Lung microvascular endothelial cell (primary cell): ENCODE measurements around the gene ACACB. TPM values are rescaled to one million over a fixed set of nuclear protein-coding genes. Genes with fewer than 3 reads are reported as not detected.
A peak's percentile ranks its signal among the peaks of the same experiment; 100 is the strongest.

ENCODE experiments used
- DNase-seq, 2 donors: peaks; one replicate each; pipeline versions ENCODE4 v3.0.0 to v3.0.0-alpha.2; 2010; ENCODE audit warnings: low read depth in 2 of 2
- total RNA-seq: library from RNA; depleted of rRNA; stranded (reverse); fragments of >200 nt; gene quantifications from 2 replicates; pipeline ENCODE4 v1.2.1, GENCODE V29; 2014

ACACB gene
- total RNA-seq, 1 donor from 2014 or later, result 3.4 TPM

DNA sequence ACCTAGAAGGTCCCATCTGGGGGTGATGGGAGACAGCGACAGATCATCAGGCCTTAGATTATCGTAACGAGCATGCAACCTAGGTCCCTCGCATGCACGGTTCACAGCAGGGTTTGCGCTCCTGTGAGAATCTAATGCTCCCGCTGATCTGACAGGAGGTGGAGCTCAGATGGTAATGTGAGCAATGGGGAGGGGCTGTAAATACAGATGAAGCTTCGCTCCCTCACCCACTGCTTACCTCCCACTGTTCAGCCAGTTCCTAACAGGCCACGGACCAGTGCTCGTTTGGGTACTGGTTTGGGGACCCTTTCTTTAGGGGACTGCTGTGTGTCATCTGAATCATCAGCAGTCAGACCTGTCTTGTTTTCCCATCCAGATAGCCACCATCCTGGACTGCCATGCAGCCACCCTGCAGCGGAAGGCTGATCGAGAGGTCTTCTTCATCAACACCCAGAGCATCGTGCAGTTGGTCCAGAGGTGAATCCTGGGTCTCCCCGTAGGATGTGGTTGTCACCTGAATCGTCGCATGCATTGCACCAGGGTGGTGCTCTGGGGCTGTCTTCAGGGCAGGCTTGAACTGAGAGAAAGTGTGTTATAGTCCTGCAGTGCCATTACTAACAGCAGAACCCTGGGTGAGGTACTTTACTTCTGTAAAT lies 96.2 kb downstream of the ACACB start:
- DNase-seq, result no peak

DNA sequence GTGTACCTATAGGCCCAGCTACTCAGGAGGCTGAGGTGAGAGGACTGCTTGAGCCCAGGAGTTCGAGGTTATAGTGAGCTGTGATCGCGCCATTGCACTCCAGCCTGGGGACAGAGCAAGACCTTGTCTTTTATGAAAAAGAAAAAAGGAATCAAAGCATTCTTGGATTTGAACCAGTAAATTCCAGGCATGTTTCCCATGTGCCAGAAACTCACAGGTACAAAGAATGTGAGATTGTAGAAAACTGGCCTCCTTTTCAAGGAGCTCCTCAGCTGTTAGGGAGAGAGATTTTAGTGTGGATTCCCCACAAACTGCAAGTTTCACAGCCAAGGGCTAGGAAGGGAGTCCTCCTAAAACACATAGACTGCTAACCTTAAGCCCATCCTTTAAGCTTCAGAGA lies 97.7 kb downstream of the ACACB start:
- DNase-seq, result no peak

DNA sequence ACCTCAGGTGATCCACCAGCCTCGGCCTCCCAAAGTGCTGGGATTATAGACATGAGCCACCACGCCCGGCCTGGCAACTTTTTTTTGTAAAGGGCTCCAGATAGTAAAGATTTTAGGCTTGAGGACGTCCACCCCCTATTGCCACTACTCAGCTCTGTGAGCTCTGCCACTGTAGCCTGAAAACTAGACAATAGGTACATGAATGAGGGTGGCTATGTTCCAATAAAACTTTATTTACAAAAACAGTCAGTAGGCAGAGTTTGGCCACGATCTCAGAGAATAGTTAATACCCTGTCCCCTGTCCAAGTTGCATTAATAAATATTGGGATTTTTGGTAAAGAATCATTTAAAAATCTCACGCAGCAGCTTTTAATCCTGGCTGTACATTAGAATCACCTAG lies 102.6 kb downstream of the ACACB start:
- DNase-seq, result no peak

DNA sequence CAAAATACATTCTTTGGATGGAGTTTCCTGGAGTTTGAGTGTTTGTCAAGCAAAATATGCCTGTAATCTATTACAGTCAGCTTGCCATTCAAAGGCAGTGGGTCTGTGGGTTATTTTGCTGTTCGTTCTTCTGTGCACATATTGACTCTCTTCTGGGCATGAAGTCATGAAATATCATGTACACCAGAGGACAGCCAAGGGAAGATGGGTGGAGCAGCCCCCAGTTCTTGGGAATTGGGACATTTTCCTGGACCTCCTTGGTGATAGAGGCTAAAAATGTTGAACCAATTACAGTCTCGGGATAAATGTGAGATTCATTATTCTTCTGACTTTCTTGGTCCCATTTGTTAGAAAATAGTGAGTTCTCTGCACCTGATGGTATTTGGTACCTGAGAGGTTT lies 103.6 kb downstream of the ACACB start:
- DNase-seq, result no peak

DNA sequence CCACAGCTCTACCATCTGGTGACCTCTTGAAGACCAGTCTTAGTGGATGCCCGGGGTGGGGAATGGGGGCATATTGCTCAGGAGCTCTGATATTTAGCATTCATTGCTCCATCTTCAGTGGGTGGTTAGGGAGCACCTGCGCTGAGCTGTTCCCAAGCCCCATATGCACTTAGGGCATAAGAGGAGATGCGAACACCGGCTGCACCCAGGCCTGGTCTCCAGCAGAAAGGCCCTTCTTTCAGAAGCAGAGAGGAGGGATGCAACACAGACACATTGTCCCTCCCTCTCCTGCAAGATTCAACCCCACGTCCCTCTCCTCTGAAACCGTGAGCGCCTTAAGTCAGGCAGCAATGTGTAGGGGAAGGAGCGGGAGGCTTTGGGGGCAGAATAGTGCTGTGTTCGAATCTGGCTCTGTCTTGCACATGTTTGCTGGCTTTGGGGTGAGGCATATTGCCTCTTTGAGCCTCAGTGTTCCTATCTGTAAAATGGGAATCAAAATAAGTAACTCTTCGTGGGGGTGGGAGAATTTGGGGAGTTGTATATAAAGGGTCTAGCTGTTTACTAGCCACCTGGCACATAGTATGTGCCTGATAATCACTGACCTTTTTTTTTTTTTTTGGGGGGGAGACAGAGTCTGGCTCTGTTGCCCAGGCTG lies 105.0 kb downstream of the ACACB start:
- DNase-seq, result no peak

DNA sequence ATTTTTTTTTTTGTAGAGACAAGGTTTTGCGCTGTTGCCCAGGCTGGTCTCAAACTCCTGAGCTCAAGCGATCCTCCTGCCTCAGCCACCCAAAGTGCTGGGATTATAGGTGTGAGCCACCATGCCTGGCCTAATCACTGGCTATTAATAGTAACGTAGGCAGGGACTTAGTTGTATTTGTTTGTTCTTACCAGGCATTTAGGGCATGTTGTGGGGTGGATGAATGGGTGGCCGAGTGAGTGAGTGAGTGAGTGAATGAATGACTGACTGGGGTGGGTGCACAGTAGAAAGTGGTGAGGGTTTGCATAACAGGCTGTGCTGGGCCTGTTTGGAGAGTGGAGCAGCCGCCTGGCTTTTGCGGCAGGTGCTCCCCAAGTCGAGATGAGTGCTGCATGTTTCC lies 105.7 kb downstream of the ACACB start:
- no peak for DNase-seq

DNA sequence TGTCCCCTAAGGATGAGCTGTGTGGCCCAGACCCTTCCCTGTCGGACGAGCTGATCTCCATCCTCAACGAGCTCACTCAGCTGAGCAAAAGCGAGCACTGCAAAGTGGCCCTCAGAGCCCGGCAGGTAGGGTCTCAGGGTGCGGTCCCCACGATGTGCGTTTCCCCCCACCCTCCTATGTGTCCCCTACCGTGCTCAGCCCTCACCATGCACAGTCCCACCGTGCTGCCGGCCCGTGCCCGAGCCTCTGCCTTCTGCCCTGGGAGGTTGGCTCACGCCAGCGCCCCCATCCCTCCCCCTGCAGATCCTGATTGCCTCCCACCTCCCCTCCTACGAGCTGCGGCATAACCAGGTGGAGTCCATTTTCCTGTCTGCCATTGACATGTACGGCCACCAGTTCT lies 106.1 kb downstream of the ACACB start:
- no peak for DNase-seq

DNA sequence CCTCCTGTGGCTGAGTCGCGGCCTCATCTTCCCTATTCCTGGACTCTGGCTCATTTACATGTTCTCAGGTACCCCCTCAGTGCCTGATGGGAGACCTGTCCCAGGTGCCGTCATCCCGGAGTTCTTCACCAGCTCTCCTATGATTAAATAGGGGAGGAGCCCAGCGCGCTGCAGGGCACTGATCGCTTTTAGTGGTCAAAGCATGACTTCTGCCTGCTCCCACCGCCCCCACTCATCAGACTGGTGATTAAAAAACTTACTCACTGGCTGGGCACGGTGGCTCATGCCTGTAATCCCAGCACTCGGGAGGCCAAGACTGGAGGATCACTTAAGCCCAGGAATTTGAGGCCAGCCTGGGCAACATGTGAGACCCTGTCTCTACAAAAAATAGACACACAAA lies 106.8 kb downstream of the ACACB start:
- no peak for DNase-seq

DNA sequence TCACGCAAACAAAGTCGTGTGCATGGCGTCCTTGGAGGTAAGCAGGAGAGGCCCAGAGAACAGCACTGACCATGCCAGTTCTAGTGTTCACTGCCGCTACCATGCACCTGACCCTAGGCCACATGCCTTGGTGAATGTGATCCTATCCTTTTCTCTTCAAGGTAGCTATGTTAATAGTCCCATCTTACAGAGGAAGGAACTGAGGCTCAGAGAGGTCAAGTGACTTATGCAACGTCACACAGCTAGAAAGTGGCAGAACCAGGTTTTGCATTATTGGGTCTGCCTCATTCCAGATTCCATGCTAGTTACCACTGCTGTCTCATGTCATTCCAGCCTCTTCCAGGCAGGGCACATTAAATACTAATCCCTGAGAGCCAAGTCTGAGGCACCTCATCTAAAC lies 107.5 kb downstream of the ACACB start:
- DNase-seq, result no peak

DNA sequence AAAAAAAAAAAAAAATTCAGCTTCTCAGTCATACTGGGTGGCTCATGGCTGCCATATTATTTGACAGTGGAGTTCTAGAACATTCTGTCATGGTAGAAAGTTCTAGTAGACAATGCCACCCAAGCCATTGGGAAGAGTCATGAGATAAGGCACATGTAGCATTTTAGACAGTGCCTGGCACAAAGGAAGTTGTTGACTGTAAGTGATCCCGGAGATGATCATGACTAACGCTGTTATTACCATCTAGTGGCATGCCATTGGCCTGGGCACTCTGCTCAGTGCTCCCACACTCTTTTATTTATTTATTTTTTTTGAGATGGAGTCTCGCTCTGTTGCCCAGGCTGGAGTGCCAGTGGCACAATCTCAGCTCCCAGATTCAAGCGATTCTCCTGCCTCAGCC lies 112.3 kb downstream of the ACACB start:
- DNase-seq, result no peak

DNA sequence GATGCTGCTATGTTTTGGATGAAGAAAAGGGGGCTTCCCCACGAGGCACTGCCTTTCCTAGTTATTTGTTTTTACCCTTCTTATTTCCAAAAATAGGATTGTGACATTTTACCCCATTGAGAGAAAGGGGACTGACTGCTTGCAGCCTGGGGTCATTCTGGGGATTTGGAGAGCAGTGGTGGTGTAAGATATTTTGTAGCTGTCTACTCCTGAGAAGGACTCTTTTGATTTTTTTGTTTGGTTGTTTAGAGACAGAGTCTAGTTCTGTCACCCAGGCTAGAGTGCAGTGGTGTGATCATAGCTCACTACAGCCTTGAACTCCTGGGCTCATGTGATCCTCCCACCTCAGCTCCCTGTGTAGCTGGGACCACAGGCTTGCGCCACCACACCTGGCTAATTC lies 113.8 kb downstream of the ACACB start:
- no peak for DNase-seq

DNA sequence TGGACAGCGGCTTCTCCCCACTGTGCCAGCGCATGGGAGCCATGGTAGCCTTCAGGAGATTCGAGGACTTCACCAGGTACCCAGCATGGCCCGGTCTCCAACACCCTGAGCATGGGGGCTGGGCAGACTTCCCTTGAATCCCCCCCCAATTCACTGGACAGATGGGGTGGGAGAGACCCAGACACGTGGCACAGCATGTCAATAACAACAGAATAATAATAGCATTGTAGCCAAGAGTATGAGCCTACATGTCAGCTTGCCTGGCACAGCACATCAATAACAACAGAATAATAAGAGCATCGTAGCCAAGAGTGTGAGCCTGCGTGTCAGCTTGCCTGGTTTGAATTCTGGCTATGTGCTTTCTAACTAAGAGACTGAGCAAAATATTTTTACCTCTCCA lies 116.3 kb downstream of the ACACB start:
- no peak for DNase-seq

DNA sequence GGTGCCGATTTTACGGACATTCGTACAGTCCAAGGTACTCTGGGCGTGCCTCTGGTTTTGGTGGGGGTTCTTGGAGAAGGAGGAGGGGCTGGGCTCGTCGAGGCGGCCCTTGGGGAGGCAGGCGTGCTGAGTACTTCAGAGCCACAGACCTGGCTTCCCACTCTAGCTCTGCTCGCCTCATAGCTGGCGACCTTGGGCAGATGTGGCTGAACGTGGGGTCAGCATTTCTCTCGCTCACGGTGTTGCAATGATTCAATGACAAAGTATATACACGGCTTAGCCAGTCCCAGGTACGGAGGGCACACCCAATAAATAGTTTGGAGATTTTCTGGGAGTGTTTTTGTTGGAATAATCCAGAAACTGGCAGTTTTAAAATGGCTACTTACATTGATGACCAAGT lies 117.6 kb downstream of the ACACB start:
- DNase-seq, result no peak

DNA sequence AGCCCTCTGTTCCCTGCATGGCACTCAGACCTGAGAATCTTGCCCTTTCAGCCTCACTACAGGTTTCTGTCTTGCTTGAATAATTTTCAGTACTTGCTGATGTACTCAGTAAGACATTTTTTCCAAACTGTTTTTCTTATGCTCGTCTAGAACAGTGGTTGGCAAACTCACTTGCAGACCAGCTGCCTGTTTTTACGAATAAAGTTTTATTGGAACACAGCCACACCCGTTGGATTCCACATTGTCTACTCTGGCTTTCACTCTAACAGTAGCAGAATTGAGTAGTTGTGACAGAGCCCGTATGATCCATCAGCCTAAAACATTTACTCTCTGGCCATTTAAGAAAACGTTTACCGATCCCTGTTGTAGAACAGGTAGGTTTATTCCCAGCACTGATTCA lies 119.9 kb downstream of the ACACB start:
- DNase-seq, result no peak

DNA sequence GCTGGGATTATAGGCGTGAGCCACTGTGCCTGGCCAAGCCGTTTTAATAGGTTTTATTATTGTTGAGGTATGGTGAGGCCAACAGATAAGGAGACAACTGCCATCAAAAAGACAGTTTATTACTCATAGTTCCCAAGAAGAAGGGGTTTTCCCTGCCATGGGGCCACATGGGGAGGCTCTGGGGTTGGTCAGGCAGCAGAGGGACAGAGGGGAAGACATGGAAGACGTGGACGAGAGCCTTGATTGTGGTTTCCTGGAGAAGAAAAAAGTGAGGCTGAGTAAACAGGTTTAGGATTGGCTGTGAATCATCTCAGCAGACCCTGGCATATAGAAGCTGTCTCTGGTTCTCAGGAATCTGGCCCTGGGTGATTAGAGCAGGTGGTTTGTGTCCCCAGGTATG lies 122.8 kb downstream of the ACACB start:
- no peak for DNase-seq

DNA sequence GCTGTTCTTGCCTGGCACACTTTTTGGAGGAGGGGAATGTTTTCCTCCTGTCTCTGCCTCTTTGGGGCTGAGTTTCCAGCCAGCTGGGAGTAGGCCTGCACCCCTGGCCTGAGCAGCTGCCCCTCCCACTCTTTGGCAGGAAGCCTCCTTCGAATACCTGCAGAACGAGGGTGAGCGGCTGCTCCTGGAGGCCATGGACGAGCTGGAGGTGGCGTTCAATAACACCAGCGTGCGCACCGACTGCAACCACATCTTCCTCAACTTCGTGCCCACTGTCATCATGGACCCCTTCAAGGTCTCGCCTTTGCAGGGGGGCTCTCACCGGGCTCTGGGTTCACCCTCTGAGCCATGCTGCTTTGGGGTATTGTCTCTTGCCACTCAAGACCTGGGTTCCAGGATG lies 123.3 kb downstream of the ACACB start:
- DNase-seq, result no peak

DNA sequence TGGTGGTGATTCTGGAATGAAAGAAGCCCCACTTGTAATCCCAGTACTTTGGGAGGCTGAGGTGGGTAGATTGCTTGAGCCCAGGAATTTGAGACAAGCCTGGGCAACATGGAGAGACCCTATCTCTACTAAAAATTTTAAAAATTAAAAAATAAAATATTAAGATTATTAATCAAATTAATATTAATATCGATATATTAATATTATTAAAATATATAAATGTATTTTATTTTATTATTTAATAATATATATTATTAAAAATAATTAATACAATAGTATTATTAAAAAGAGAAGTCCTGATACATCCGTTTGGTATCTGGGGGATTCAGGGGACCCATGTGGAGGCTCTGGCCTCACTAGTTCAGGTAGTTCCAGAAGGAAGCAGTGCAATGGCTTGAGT lies 124.0 kb downstream of the ACACB start:
- no peak for DNase-seq

DNA sequence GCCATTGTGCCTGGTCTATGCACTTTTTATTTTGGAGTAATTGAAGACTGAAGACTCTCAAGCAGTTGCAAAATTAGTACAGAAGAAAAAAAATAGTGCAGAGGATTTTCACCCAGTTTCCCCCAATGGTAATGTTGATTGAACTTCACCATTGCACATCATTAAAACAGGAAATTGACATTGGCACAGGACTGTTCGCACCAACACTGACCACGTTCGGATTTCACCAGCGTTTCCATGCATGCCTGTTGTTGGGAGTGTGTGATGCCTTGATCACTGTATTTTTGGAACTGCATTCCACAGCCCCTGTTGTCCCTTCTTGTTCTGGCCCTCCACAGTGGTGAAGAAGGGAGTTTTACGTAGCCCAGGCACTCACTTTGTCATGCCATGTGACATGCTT lies 125.5 kb downstream of the ACACB start:
- DNase-seq, result peak in 1 of 2 donors; percentile 74

DNA sequence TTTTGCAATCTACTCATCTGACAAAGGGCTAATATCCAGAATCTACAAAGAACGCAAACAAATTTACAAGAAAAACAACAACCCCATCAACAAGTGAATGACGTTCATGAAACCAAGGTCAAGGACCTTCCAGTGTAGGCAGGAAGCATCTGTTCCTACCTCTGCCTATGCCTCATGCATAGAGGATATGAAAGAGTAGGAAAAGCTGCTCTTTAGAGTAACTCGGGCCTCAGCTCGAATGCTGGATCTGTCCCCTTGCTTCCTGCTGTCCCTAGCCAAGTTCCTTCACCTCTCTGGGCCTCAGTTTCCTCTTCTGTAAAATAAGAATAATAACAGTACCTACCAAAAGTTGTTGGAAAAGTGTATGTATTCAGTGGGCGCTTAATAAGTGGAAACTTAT lies 127.7 kb downstream of the ACACB start:
- peak; percentile 81 to 90 for DNase-seq

DNA sequence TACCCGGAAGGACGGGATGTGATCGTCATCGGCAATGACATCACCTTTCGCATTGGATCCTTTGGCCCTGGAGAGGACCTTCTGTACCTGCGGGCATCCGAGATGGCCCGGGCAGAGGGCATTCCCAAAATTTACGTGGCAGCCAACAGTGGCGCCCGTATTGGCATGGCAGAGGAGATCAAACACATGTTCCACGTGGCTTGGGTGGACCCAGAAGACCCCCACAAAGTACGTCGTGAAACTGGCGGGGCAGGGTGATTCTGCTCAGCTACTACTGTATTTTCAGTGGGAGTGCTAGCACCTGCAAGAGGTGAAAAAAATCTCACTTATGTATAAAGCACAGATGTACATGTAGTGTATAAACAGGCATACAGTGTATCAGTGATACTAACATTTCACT lies 129.8 kb downstream of the ACACB start:
- DNase-seq, result no peak

DNA sequence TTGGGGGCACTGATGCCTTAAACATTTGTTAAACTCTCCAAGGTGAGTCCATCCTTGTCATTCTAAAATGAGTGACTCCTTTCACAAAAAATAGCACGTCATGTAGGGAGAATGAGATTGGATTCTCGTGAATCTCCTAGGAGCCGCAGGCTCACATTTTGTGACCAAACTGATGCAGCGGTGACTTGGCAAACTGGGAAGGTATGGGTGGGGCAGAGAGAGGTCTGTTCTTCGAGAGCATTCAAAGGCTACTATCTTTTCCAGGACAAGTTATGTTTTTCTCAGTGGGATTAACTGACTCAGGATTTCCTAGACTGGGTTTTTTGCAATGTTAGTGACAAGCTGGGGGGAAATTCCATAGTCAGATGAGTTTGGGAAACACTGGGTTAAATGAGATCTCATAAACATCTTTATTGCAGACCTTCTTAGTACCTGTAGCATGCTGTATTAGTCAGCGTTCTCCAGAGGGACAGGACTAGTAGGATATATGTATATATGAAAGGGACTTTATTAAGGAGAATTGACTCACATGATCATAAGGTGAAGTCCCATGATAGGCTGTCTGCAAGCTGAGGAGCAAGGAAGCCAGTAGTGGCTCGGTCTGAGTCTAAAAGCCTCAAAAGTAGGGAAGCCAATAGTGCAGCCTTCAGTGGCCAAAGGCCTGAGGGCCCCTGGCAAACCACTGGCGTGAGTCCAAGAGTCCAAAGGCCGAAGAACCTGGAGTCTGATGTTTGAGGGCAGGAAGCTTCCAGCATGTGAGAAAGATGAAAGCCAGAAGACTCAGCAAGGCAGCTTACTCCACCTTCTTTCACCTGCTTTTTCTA lies 131.7 kb downstream of the ACACB start:
- DNase-seq, result no peak

DNA sequence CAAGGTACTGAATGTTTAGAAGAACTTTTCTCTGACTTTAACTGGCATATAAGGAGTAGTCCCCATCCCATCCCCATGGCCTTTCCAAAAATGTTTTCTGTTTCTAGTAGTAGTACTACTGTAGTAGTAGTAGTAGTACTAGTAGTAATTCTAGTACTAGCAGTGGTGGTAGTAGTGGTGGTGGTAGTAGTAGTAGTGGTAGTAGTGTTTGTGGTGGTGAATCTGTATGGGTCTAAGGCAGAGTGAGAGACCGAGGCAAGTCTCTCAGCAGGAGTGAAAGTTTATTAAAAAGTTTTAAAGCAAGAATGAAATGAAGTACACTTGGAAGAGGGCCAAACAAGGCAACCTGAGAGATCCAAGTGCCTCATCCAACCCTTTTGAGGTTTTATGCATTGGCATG lies 134.1 kb downstream of the ACACB start:
- no peak for DNase-seq

DNA sequence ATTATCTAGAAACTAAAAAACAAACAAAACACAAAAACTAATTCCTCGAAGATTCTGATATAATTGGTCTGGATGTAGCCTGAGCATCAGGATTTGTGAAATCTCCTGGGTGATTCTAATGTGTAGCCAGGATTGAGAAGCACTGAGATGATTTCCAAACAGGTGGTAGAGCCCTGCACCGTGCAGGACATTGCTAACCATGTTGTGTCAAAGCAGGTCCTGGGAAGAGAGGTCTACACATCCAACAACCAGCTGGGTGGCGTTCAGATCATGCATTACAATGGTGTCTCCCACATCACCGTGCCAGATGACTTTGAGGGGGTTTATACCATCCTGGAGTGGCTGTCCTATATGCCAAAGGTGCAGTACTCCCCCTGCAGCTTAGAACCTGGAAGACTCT lies 136.4 kb downstream of the ACACB start:
- DNase-seq, result no peak
